HCT116 (cell line): ENCODE data around the gene SFXN5. TPM values are rescaled to one million over a fixed set of nuclear protein-coding genes. Genes with fewer than 3 reads are reported as not detected.
A peak's percentile ranks its signal among the peaks of the same experiment; 100 is the strongest.

Experiments used
- ATAC-seq: fragments of 200-7000 bp; cut with Tn5 transposase; 2 replicates; pipeline ENCODE4 v1.9.1; 2020; ENCODE audit warnings: mild to moderate bottlenecking, moderate library complexity
- BruUV-seq: library from RNA; stranded (reverse); fragments of 400-500 nt; replicated peaks from 2 replicates; lab custom pipeline; 2021; lab: Mats Ljungman, UMichigan
- CTCF ChIA-PET: fragments of 300-600 bp; sonication (Branson Sonifier 250); formaldehyde crosslinking; loops from one replicate; lab custom pipeline; 2021; ENCODE audit warnings: antibody characterized with exemption; lab: Charles Lee
- POLR2A ChIA-PET: fragments of 300-600, 350-600 bp; sonication (Branson Sonifier 250); formaldehyde crosslinking; loops from one replicate; lab custom pipeline; 2021; ENCODE audit warnings: antibody characterized with exemption; lab: Charles Lee
- RAD21 ChIA-PET, 2 experiments: fragments of 300-600 bp; sonication (Branson Sonifier 250); formaldehyde crosslinking; loops; one replicate each; lab custom pipeline; 2023; ENCODE audit warnings: low total read pairs in 2 of 2; ENCODE audit not compliant: uncharacterized antibody in 2 of 2, unreplicated experiment in 2 of 2, low non-redundant PET in 1 of 2; lab: Charles Lee
- DNase-seq: peaks from one replicate; pipeline ENCODE4 v3.0.0-alpha.2; 2010; ENCODE audit warnings: low read depth, low spot score
- H2AFZ ChIP-seq: fragments of 200-600 bp; shearing (Covaris generic), sonication (generic); 2 replicates; pipeline ENCODE4 v1.6.1; 2017; ENCODE audit warnings: low read depth, mixed run types, mixed read lengths, antibody characterized with exemption, low read length; ENCODE audit not compliant: poor library complexity, severe bottlenecking
- H3K27ac ChIP-seq: 2 replicates; pipeline ENCODE4 v1.5.1; 2012; ENCODE audit warnings: low read depth, low read length
- H3K27me3 ChIP-seq: fragments of 200-600 bp; sonication (generic); 2 replicates; pipeline ENCODE4 v1.6.1; 2016; ENCODE audit warnings: mixed run types, low read length, mixed read lengths; ENCODE audit not compliant: insufficient read depth
- H3K36me3 ChIP-seq, 2 experiments: fragments of 200-500 bp in 1 of 2; fragments of 200-600 bp in 1 of 2; sonication (Bioruptor generic) in 1 of 2; sonication (generic) in 1 of 2; 2 replicates each; pipeline versions ENCODE4 v1.5.1 to v1.6.1; 2014 to 2016; ENCODE audit warnings: low read length in 2 of 2, inconsistent platforms in 1 of 2, mixed read lengths in 1 of 2, mixed run types in 1 of 2; ENCODE audit not compliant: insufficient read depth in 2 of 2, control insufficient read depth in 1 of 2
- H3K4me1 ChIP-seq, 2 experiments: fragments of 200-600 bp in 1 of 2; sonication (generic) in 1 of 2; 2 replicates each; pipeline versions ENCODE4 v1.5.1 to v1.6.1; 2012 to 2017; ENCODE audit warnings: low read length in 2 of 2, inconsistent platforms in 1 of 2, mild to moderate bottlenecking in 1 of 2, mixed read lengths in 1 of 2, mixed run types in 1 of 2, moderate library complexity in 1 of 2; ENCODE audit not compliant: insufficient read depth in 2 of 2, control insufficient read depth in 1 of 2
- H3K4me2 ChIP-seq: fragments of 200-600 bp; sonication (generic); 2 replicates; pipeline ENCODE4 v1.6.1; 2017; ENCODE audit warnings: mixed run types, low read length, mixed read lengths
- H3K4me3 ChIP-seq, 2 experiments: fragments of 200-600 bp in 1 of 2; sonication (generic) in 1 of 2; replicated peaks in 1 of 2; 2 replicates each; pipeline ENCODE4 v1.5.1; 2011 to 2016; ENCODE audit warnings: low read length in 2 of 2, control low read depth in 1 of 2, low read depth in 1 of 2, mild to moderate bottlenecking in 1 of 2, mixed read lengths in 1 of 2, mixed run types in 1 of 2
- H3K79me2 ChIP-seq: fragments of 200-600 bp; sonication (generic); 2 replicates; pipeline ENCODE4 v1.6.1; 2017; ENCODE audit warnings: mild to moderate bottlenecking, mixed run types, low read length, moderate library complexity, mixed read lengths; ENCODE audit not compliant: insufficient read depth
- H3K9ac ChIP-seq: fragments of 200-600 bp; sonication (generic); 2 replicates; pipeline ENCODE4 v1.6.1; 2016; ENCODE audit warnings: low read length, mixed read lengths
- H3K9me2 ChIP-seq: fragments of 200-600 bp; sonication (generic), shearing (Covaris generic); 2 replicates; pipeline ENCODE4 v1.6.1; 2017; ENCODE audit warnings: mixed run types, mild to moderate bottlenecking, moderate library complexity; ENCODE audit not compliant: insufficient read depth
- H3K9me3 ChIP-seq, 2 experiments: fragments of 200-500 bp in 1 of 2; fragments of 200-600 bp in 1 of 2; sonication (Bioruptor generic) in 1 of 2; sonication (generic) in 1 of 2; 2 replicates each; pipeline ENCODE4 v1.6.1; 2014 to 2017; ENCODE audit warnings: low read length in 2 of 2, mixed read lengths in 2 of 2, inconsistent platforms in 1 of 2, low read depth in 1 of 2, mild to moderate bottlenecking in 1 of 2, mixed run types in 1 of 2, moderate library complexity in 1 of 2; ENCODE audit not compliant: control insufficient read depth in 1 of 2, insufficient read depth in 1 of 2
- H4K20me1 ChIP-seq: fragments of 200-600 bp; sonication (generic), shearing (Covaris generic); 2 replicates; pipeline ENCODE4 v1.6.1; 2017; ENCODE audit warnings: mixed run types, mild to moderate bottlenecking, moderate library complexity; ENCODE audit not compliant: insufficient read depth
- CBX3 ChIP-seq: IDR thresholded peaks from 2 replicates; pipeline ENCODE4 v1.6.1; 2012; ENCODE audit warnings: low read depth
- CEBPB ChIP-seq: IDR thresholded peaks from 2 replicates; pipeline ENCODE4 v1.6.1; 2012; ENCODE audit warnings: low read depth
- EGR1 ChIP-seq: IDR thresholded peaks from 2 replicates; pipeline ENCODE4 v1.6.1; 2012; ENCODE audit warnings: low read depth
- EZH2 ChIP-seq: fragments of 200-600 bp; sonication (generic); IDR thresholded peaks from 2 replicates; pipeline ENCODE4 v1.6.1; 2017; ENCODE audit warnings: antibody characterized with exemption, mixed run types
- EZH2phosphoT487 ChIP-seq: fragments of 200-600 bp; IDR thresholded peaks from 2 replicates; pipeline ENCODE4 v1.6.1; 2018; ENCODE audit warnings: antibody characterized with exemption, borderline replicate concordance
- POLR2A ChIP-seq: IDR thresholded peaks from 2 replicates; pipeline ENCODE4 v1.7.0; 2011; ENCODE audit warnings: borderline replicate concordance; ENCODE audit not compliant: insufficient read depth, insufficient read length; ENCODE audit errors: extremely low read depth
- POLR2AphosphoS5 ChIP-seq: IDR thresholded peaks from 2 replicates; pipeline ENCODE4 v1.6.1; 2011; ENCODE audit warnings: mild to moderate bottlenecking, low read depth, low read length, moderate library complexity
- RAD21 ChIP-seq: IDR thresholded peaks from 2 replicates; pipeline ENCODE4 v1.6.1; 2012; ENCODE audit warnings: low read depth, mild to moderate bottlenecking
- SRF ChIP-seq: IDR thresholded peaks from 2 replicates; pipeline ENCODE4 v1.6.1; 2012; ENCODE audit warnings: low read depth
- YY1 ChIP-seq: IDR thresholded peaks from 2 replicates; pipeline ENCODE4 v1.6.1; 2011; ENCODE audit warnings: low read length, low read depth, moderate library complexity, mild to moderate bottlenecking; ENCODE audit not compliant: insufficient replicate concordance; ENCODE audit errors: extremely low read depth
- ZFX ChIP-seq: fragments of 450-650 bp; IDR thresholded peaks from 2 replicates; pipeline ENCODE4 v1.6.1; 2017
- ZNF274 ChIP-seq: fragments of 200-500 bp; sonication (Bioruptor generic); IDR thresholded peaks from 2 replicates; pipeline ENCODE4 v1.6.1; 2014; ENCODE audit warnings: mild to moderate bottlenecking, low read depth, low read length, inconsistent platforms
- intact Hi-C: fragments of 100-400 bp; cut with micrococcal nuclease; formaldehyde crosslinking; loops from 2 replicates; pipeline ENCODE4 v1.10.0; 2022
- total RNA-seq: library from RNA; stranded (reverse); gene quantifications from one replicate; pipeline ENCODE4 v1.2.1, GENCODE V29; 2021; ENCODE audit not compliant: unreplicated experiment
- TF ChIP-seq, protein P1 (sequence below): IDR thresholded peaks from 2 replicates; pipeline ENCODE4 v1.6.1; 2012
- TF ChIP-seq, protein P2 (sequence below): IDR thresholded peaks from 2 replicates; pipeline ENCODE4 v1.6.1; 2011; ENCODE audit warnings: mild to moderate bottlenecking, low read length, moderate library complexity; ENCODE audit not compliant: insufficient replicate concordance; ENCODE audit errors: extremely low read depth
- TF ChIP-seq, protein P3 (sequence below), 3 experiments: fragments of 200-600 bp in 1 of 3; sonication (generic) in 1 of 3; IDR thresholded peaks in 2 of 3; conservative IDR thresholded peaks in 1 of 3; 2 replicates each; pipeline ENCODE4 v1.5.1; 2012 to 2017; ENCODE audit warnings: low read depth in 2 of 3, low read length in 2 of 3, antibody characterized with exemption in 1 of 3, borderline replicate concordance in 1 of 3, control low read depth in 1 of 3, mild to moderate bottlenecking in 1 of 3, mixed read lengths in 1 of 3, mixed run types in 1 of 3, moderate library complexity in 1 of 3; ENCODE audit not compliant: insufficient read depth in 1 of 3

The SFXN5 gene
- total RNA-seq, 1 experiment from 2014 or later: 10.0 TPM

DNA sequence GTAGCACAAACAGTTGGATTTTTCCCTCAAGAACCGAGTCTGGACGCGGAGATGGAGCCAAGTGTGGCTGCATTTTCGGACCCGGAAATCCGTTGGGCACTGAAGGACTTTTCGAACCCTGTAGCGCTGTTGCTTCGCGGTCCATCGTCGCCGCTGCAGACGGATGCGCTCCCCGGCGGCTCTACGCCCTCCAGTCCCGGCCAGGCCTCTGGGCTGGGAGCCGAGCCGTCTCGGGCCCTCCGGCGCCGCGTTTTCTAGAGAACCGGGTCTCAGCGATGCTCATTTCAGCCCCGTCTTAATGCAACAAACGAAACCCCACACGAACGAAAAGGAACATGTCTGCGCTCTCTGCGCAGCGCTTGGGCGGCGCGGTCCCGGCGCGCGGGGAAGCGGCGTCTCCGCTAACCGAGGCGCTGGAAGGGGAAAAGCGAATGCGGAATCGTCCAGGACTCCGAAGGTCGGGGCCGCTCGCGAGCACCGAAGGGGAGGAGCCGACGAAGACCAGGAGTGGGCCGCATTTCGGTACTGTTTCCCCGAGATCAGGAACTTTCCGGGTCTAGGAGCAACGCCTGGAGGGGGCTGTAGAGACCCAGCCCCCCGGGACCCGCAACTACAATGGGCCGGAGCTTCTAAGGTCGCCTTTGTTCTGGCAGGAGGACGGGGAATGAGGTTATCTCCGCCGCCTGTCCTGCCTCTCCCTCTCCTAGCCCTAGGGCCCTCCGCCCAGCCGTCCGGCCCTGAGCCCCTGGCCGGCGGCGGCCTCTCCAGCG lies 151.0 kb downstream of the SFXN5 start (continued):
- TF ChIP-seq ZFX: no peak
- no peak for TF ChIP-seq EGR1
- TF ChIP-seq POLR2A: no peak
- TF ChIP-seq, protein P1, sequence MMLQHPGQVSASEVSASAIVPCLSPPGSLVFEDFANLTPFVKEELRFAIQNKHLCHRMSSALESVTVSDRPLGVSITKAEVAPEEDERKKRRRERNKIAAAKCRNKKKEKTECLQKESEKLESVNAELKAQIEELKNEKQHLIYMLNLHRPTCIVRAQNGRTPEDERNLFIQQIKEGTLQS: no peak
- TF ChIP-seq, protein P2, sequence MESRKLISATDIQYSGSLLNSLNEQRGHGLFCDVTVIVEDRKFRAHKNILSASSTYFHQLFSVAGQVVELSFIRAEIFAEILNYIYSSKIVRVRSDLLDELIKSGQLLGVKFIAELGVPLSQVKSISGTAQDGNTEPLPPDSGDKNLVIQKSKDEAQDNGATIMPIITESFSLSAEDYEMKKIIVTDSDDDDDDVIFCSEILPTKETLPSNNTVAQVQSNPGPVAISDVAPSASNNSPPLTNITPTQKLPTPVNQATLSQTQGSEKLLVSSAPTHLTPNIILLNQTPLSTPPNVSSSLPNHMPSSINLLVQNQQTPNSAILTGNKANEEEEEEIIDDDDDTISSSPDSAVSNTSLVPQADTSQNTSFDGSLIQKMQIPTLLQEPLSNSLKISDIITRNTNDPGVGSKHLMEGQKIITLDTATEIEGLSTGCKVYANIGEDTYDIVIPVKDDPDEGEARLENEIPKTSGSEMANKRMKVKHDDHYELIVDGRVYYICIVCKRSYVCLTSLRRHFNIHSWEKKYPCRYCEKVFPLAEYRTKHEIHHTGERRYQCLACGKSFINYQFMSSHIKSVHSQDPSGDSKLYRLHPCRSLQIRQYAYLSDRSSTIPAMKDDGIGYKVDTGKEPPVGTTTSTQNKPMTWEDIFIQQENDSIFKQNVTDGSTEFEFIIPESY: no peak
- no peak for TF ChIP-seq EZH2
- no peak for TF ChIP-seq CBX3

DNA sequence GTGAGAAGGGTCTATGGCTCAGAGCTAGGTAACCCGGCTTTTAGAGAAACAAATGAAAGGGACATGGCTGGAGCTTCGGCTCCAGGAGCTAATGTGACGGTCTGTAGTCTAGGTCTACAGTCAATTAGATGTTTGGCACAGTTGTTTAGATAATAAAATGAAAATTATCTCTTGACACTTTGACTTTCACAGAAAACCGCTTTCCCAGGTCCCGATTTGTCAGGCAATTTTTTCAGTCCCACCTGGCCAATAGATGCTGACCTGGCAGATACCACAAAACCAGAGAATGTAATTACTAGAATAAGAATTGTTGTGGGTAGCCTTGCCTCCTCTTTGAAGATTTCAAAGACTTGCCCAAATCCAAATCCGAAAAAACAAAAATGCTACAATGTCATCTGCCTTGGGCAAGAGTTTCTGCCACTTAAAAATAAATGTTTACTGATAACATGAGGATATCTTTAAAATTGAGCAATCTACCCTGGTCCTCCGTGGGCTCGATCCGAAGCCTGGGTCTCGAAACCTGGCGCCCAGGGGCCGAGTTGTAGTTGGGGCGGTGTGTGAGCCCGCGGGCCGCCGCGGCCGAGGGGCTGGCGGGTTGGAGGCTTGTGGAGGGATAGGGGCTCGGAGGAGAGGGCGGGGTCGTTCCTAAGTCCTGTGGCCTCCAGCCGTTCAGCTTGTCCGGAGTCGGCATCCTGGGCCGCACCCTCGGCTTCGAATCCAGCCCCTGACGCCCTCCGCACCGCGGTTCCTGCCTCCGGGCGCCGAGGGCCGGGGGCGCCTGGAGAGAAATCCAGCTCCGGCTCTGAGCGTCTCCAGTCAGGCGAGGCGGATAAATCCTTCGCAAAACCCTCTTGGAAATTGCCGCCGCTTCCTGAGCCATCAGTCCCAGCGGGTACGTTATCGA lies 151.8 kb downstream of the SFXN5 start:
- Histone ChIP-seq H3K9me2 (no peaks in the 10 kb centered on the region), H3K9ac (no peak overlapping the region), H3K4me3 (no peak overlapping the region), H3K27me3 (no peaks in the 10 kb centered on the region), H4K20me1 (no peaks in the 10 kb centered on the region), H3K27ac (no peak overlapping the region), H2AFZ (no peak overlapping the region), H3K9me3 (no peaks in the 10 kb centered on the region), H3K4me1 (peaks cover 9 to 28% of the 10 kb centered on the region in 2 experiments), H3K4me2 (no peak overlapping the region), H3K79me2 (no peaks in the 10 kb centered on the region), H3K36me3 (no peaks in the 10 kb centered on the region)
- intact Hi-C loops: no loop called here
- ChIA-PET POLR2A (no interaction called here), CTCF (no interaction called here), RAD21 (no interaction called here)
- ATAC-seq (no peak), DNase-seq (no peak)
- TSS peak; percentile 34 for BruUV-seq
- TF ChIP-seq EZH2 (no peak), POLR2AphosphoS5 (no peak), CEBPB (no peak), YY1 (no peak), CBX3 (no peak), RAD21 (no peak), EZH2phosphoT487 (no peak), ZNF274 (no peak), SRF (no peak), EGR1 (no peak)
- TF ChIP-seq, protein P1: no peak
- TF ChIP-seq, protein P3, sequence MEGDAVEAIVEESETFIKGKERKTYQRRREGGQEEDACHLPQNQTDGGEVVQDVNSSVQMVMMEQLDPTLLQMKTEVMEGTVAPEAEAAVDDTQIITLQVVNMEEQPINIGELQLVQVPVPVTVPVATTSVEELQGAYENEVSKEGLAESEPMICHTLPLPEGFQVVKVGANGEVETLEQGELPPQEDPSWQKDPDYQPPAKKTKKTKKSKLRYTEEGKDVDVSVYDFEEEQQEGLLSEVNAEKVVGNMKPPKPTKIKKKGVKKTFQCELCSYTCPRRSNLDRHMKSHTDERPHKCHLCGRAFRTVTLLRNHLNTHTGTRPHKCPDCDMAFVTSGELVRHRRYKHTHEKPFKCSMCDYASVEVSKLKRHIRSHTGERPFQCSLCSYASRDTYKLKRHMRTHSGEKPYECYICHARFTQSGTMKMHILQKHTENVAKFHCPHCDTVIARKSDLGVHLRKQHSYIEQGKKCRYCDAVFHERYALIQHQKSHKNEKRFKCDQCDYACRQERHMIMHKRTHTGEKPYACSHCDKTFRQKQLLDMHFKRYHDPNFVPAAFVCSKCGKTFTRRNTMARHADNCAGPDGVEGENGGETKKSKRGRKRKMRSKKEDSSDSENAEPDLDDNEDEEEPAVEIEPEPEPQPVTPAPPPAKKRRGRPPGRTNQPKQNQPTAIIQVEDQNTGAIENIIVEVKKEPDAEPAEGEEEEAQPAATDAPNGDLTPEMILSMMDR (IDR thresholded peaks at IDR 0.05 in 2 of 3, conservative IDR thresholded peaks at IDR 0.05 in 1 of 3; ENCODE audit: borderline replicate concordance in 1 of 3, insufficient read depth in 1 of 3, low read depth in 2 of 3, low read length in 2 of 3): no peak
- TF ChIP-seq, protein P2: no peak
